HEK293 (cell line): ENCODE results near the gene DNAH11.

Source experiments
- CTCF ChIP-seq: fragments of 450-650 bp; formaldehyde crosslinking; IDR thresholded peaks from 2 replicates; pipeline ENCODE4 v1.5.1; 2016; ENCODE audit warnings: missing biosample characterization, missing genetic modification characterization
- KLF16 ChIP-seq: fragments of 450-650 bp; formaldehyde crosslinking; IDR thresholded peaks from 2 replicates; pipeline ENCODE4 v1.5.1; 2017; ENCODE audit warnings: missing biosample characterization, missing genetic modification characterization
- MYNN ChIP-seq: fragments of 450-650 bp; formaldehyde crosslinking; IDR thresholded peaks from 2 replicates; pipeline ENCODE4 v1.5.1; 2016; ENCODE audit warnings: missing biosample characterization, missing genetic modification characterization, borderline replicate concordance
- SP2 ChIP-seq: fragments of 450-650 bp; formaldehyde crosslinking; IDR thresholded peaks from 2 replicates; pipeline ENCODE4 v1.5.1; 2016; ENCODE audit warnings: missing biosample characterization, missing genetic modification characterization
- ZBTB10 ChIP-seq: fragments of 450-650 bp; formaldehyde crosslinking; IDR thresholded peaks from 2 replicates; pipeline ENCODE4 v1.5.1; 2016; ENCODE audit warnings: missing biosample characterization, missing genetic modification characterization
- ZFP3 ChIP-seq: fragments of 450-650 bp; formaldehyde crosslinking; IDR thresholded peaks from 2 replicates; pipeline ENCODE4 v1.5.1; 2016; ENCODE audit warnings: low read depth, missing biosample characterization, missing genetic modification characterization
- ZNF391 ChIP-seq: fragments of 450-650 bp; formaldehyde crosslinking; IDR thresholded peaks from 2 replicates; pipeline ENCODE4 v1.5.1; 2016; ENCODE audit warnings: low read depth, missing biosample characterization, missing genetic modification characterization, borderline replicate concordance
- ZNF670 ChIP-seq: fragments of 450-650 bp; formaldehyde crosslinking; IDR thresholded peaks from 2 replicates; pipeline ENCODE4 v1.5.1; 2016; ENCODE audit warnings: missing biosample characterization, missing genetic modification characterization, low read depth

- TF ChIP-seq ZBTB10 (tag by site-specific recombination) (no peak), ZFP3 (tag by site-specific recombination) (no peak), MYNN (tag by site-specific recombination) (no peak), KLF16 (tag by site-specific recombination) (no peak), SP2 (tag by site-specific recombination) (no peak), CTCF (tag by site-specific recombination) (no peak), ZNF670 (tag by site-specific recombination) (no peak), ZNF391 (no peak)
Observed at GRCh38 chr7:21717323-21717722, 174.5 kb downstream of the DNAH11 start.
